Right atrium auricular region (tissue), 2 donors: Measurements from ENCODE around the gene MROH2A. TPM values are rescaled to one million over a fixed set of nuclear protein-coding genes. Genes with fewer than 3 reads are reported as not detected.
A peak's percentile ranks its signal among the peaks of the same experiment; 100 is the strongest.

Experiments
- DNase-seq: peaks from one replicate; pipeline ENCODE4 v3.0.0-alpha.2; 2019; ENCODE audit warnings: low spot score
- H3K27ac ChIP-seq, 2 donors: fragments of 200-600 bp; sonication (generic); 1 replicate in 1 of 2; 2 replicates in 1 of 2; pipeline ENCODE4 v1.5.1; 2016 to 2019
- H3K27me3 ChIP-seq, 2 donors: fragments of 200-600 bp; sonication (generic); one replicate each; pipeline versions ENCODE4 v1.5.1 to v1.6.0; 2017 to 2019
- H3K36me3 ChIP-seq: fragments of 200-600 bp; sonication (generic); one replicate; pipeline ENCODE4 v1.5.1; 2016
- H3K4me1 ChIP-seq, 2 donors: fragments of 200-600 bp; sonication (generic); one replicate each; pipeline versions ENCODE4 v1.5.1 to v1.6.0; 2017 to 2019
- H3K4me3 ChIP-seq, 2 donors: fragments of 200-600 bp; sonication (generic); 1 replicate in 1 of 2; 2 replicates in 1 of 2; pipeline ENCODE4 v1.5.1; 2017 to 2019; ENCODE audit warnings: mild to moderate bottlenecking in 1 of 2, moderate library complexity in 1 of 2
- H3K9me3 ChIP-seq, 2 donors: fragments of 200-600 bp; sonication (generic); one replicate each; pipeline ENCODE4 v1.5.1; 2019
- total RNA-seq, 2 donors: library from RNA; depleted of rRNA; stranded (reverse); fragments of >200 nt; gene quantifications; one replicate each; pipeline ENCODE4 v1.1.0, GENCODE V29; 2016
- TF ChIP-seq, protein P1 (sequence below), 2 donors: fragments of 200-600 bp; sonication (generic); IDR thresholded peaks; one replicate each; pipeline ENCODE4 v1.5.1; 2019; ENCODE audit warnings: antibody characterized with exemption in 2 of 2

The MROH2A gene
- total RNA-seq, 2 donors from 2014 or later, result not detected

DNA sequence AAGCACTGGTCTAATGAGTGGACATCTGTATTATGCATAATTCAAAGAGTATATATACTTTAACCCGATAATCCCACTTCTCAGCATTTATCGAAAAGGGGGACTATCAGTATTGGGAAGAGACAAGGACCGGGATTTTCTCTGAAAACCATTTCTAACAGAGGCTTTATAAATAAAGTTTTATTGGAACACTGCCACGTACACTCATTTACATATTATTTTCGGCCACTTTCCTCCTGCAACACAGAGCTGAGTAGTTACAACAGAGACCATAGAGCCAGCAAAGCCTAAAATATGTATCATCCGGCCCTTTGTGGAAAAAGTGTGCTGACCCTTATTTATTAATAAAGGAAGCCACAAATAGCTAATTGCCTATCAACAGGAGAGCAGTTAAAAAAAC lies 73.0 kb downstream of the MROH2A start:
- Histone ChIP-seq H3K9me3 (no peaks in the 10 kb centered on the region), H3K27me3 (no peaks in the 10 kb centered on the region), H3K4me1 (peaks cover 0 to 11% of the 10 kb centered on the region in 2 donors), H3K4me3 (no peak overlapping the region), H3K36me3 (no peaks in the 10 kb centered on the region), H3K27ac (no peak overlapping the region)
- TF ChIP-seq, protein P1, sequence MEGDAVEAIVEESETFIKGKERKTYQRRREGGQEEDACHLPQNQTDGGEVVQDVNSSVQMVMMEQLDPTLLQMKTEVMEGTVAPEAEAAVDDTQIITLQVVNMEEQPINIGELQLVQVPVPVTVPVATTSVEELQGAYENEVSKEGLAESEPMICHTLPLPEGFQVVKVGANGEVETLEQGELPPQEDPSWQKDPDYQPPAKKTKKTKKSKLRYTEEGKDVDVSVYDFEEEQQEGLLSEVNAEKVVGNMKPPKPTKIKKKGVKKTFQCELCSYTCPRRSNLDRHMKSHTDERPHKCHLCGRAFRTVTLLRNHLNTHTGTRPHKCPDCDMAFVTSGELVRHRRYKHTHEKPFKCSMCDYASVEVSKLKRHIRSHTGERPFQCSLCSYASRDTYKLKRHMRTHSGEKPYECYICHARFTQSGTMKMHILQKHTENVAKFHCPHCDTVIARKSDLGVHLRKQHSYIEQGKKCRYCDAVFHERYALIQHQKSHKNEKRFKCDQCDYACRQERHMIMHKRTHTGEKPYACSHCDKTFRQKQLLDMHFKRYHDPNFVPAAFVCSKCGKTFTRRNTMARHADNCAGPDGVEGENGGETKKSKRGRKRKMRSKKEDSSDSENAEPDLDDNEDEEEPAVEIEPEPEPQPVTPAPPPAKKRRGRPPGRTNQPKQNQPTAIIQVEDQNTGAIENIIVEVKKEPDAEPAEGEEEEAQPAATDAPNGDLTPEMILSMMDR (IDR thresholded peaks at IDR 0.05), result no peak
- no peak for DNase-seq

DNA sequence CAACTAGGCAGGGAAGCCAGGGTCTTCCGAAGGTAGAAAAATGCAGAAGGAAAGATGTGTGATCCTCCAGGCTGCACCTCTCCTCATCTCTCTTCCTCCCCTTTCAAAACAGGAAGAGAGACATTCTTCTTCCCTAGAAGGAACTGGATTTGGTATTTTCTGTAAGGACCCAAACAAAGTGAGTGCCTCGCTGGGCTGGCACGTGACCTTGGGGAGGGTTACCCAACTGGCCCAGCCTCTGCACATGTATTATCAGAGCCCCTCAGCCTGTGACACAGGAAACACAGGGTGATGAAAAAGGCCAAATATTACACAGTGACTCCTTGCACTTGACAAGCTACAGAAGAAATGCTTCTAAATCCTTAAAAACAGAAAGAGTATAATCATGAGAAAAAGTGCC lies 73.9 kb downstream of the MROH2A start:
- no peak overlapping the region for H3K4me3 ChIP-seq
- peaks cover 0 to 11% of the 10 kb centered on the region in 2 donors for H3K4me1 ChIP-seq
- H3K36me3 ChIP-seq, result no peaks in the 10 kb centered on the region
- TF ChIP-seq, protein P1 (IDR thresholded peaks at IDR 0.05), result no peak
- no peak overlapping the region for H3K27ac ChIP-seq
- DNase-seq, result no peak
- H3K9me3 ChIP-seq, result no peaks in the 10 kb centered on the region
- H3K27me3 ChIP-seq, result no peaks in the 10 kb centered on the region

DNA sequence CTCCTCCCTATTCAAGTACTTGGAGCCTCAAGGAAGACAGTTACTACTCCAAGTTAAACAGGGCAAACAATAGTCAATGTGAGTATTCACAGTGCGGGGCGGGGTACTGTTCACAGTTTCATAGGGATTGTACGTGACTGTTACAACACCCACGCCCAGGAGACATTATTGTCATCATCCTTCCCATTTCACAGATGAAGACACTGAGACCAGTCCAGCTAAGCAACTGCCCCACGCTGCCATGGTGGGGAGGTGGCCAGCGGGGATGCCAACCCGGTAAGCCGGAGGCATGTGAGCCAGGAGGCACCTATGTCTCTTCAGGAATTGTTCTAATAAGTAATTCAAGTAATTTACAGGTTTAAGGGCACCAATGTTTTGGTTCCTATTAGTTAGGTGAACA lies 75.2 kb downstream of the MROH2A start:
- Histone ChIP-seq H3K9me3 (no peaks in the 10 kb centered on the region), H3K4me1 (peaks cover 0 to 11% of the 10 kb centered on the region in 2 donors), H3K4me3 (peak overlapping the region in 1 of 2 donors; percentile 73), H3K36me3 (no peaks in the 10 kb centered on the region), H3K27ac (no peak overlapping the region), H3K27me3 (no peaks in the 10 kb centered on the region)
- no peak for DNase-seq
- TF ChIP-seq, protein P1 (IDR thresholded peaks at IDR 0.05), result no peak

DNA sequence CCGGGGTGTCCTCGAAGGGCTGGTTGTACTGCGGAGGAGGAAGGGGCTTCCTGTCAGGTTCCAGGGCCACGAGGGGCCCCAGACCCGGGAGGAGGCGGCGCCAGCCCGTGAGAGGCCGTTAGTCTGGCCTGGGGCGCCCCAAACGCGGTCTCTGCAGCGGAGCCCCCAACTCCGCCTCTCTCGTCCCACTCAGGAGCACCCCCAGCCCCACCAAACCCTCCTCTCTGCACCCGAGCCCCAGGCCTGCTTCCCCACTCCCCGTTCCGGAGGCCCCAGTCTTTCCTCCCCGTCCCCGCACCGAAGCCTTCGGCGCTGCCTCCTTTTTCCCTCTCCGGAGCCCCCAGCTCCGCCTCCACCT lies 75.7 kb downstream of the MROH2A start:
- no peak for DNase-seq
- H3K9me3 ChIP-seq, result no peaks in the 10 kb centered on the region
- H3K36me3 ChIP-seq, result no peaks in the 10 kb centered on the region
- H3K27ac ChIP-seq, result no peak overlapping the region
- peak overlapping the region; percentile 59 to 73 for H3K4me3 ChIP-seq
- no peaks in the 10 kb centered on the region for H3K27me3 ChIP-seq
- TF ChIP-seq, protein P1 (IDR thresholded peaks at IDR 0.05), result no peak
- H3K4me1 ChIP-seq, result peaks cover 0 to 11% of the 10 kb centered on the region in 2 donors

DNA sequence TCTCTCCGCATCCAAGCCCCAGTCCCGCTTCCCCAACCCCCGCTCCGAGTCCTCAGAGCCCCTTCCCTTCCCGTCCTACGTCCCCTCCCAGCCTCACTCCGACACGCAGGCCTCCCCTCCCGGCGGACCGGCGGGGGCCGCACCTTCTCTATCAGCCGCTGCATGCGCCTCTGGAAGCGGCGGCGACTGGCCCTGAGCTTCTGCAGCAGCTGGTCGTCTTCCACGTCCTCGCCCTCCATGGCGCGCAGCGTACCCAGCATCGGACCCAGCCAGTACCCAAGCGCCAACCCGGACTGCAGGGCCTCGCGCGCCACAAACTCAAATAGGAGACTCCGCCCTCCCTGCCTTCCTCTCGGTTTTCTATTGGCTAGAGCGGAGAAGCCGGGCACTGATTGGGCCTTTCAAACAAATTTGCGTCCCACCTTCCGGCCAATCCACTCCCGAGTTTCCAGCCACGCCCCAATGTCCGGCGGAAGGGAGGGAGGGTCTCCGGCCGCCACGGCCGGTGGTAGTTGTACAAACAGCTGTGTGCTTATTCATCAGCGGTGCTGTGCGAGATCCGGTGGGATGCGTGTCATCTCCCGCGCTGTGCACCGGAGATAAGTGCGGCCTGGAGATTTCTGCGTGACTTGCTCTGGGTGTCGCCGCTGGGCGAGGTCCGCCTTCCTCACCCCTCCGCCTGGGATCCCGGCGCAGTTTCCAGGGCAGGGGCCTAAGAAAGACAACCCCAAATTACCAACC lies 76.3 kb downstream of the MROH2A start, which contains the start of gene HJURP:
Gene HJURP, minus strand, starts transcription at position 295 of the 741 bp plus-strand sequence. Its CDS starts 35 bp downstream, at position 260.
- H3K4me1 ChIP-seq, result peaks cover 0 to 11% of the 10 kb centered on the region in 2 donors
- no peaks in the 10 kb centered on the region for H3K9me3 ChIP-seq
- peak; percentile 95 for DNase-seq
- H3K27me3 ChIP-seq, result no peaks in the 10 kb centered on the region
- H3K27ac ChIP-seq, result peak within 1 kb of the TSS; percentile 53 to 58
- no peaks in the 10 kb centered on the region for H3K36me3 ChIP-seq
- TF ChIP-seq, protein P1 (IDR thresholded peaks at IDR 0.05), result no peak
- peak within 1 kb of the TSS; percentile 59 to 73 for H3K4me3 ChIP-seq
